HepG2 (cell line): Measurements from ENCODE around the gene GDPD5. TPM values are rescaled to one million over a fixed set of nuclear protein-coding genes. Genes with fewer than 3 reads are reported as not detected.

ENCODE experiments used
- AKAP8 ChIP-seq: sonication (generic); formaldehyde crosslinking; IDR thresholded peaks from 2 replicates; pipeline ENCODE4 v1.5.1; 2020; ENCODE audit warnings: mild to moderate bottlenecking, missing genetic modification reagents
- DPF2 ChIP-seq: sonication (generic); formaldehyde crosslinking; IDR thresholded peaks from 2 replicates; pipeline ENCODE4 v1.4.0; 2020; ENCODE audit warnings: mild to moderate bottlenecking, low read depth, missing genetic modification reagents, borderline replicate concordance
- FLYWCH1 ChIP-seq: sonication (generic); formaldehyde crosslinking; IDR thresholded peaks from 2 replicates; pipeline ENCODE4 v1.8.1; 2023; ENCODE audit warnings: mild to moderate bottlenecking, missing genetic modification reagents
- FOSL1 ChIP-seq: sonication (generic); formaldehyde crosslinking; IDR thresholded peaks from 2 replicates; pipeline ENCODE4 v1.9.0; 2021; ENCODE audit warnings: missing genetic modification reagents, borderline replicate concordance
- FOXK1 ChIP-seq: sonication (generic); formaldehyde crosslinking; IDR thresholded peaks from 2 replicates; pipeline ENCODE4 v1.4.0; 2020; ENCODE audit warnings: low read depth, missing genetic modification reagents, borderline replicate concordance
- HDAC1 ChIP-seq: sonication (generic); formaldehyde crosslinking; IDR thresholded peaks from 2 replicates; pipeline ENCODE4 v1.5.1; 2020; ENCODE audit warnings: mild to moderate bottlenecking, missing genetic modification reagents
- ISX ChIP-seq: sonication (generic); formaldehyde crosslinking; conservative IDR thresholded peaks from 2 replicates; pipeline ENCODE4 v1.5.0; 2020; ENCODE audit warnings: missing genetic modification reagents
- MYNN ChIP-seq: sonication (generic); formaldehyde crosslinking; IDR thresholded peaks from 2 replicates; pipeline ENCODE4 v1.4.0; 2020; ENCODE audit warnings: mild to moderate bottlenecking, low read depth, missing genetic modification reagents
- NCOA1 ChIP-seq: sonication (generic); formaldehyde crosslinking; IDR thresholded peaks from 2 replicates; pipeline ENCODE4 v1.9.0; 2021; ENCODE audit warnings: missing genetic modification reagents
- RXRB ChIP-seq: IDR thresholded peaks from 2 replicates; pipeline ENCODE4 v1.6.1; 2016; ENCODE audit warnings: borderline replicate concordance, missing genetic modification reagents, missing compliant biosample characterization
- SIX4 ChIP-seq: sonication (generic); formaldehyde crosslinking; IDR thresholded peaks from 2 replicates; pipeline ENCODE4 v1.4.0; 2020; ENCODE audit warnings: missing genetic modification reagents
- TARDBP ChIP-seq: sonication (generic); formaldehyde crosslinking; IDR thresholded peaks from 2 replicates; pipeline ENCODE4 v1.8.0; 2022; ENCODE audit warnings: mild to moderate bottlenecking, missing genetic modification reagents
- TCF7L2 ChIP-seq: IDR thresholded peaks from 2 replicates; pipeline ENCODE4 v1.6.1; 2011; ENCODE audit warnings: mild to moderate bottlenecking, low read depth, low read length, moderate library complexity
- THAP7 ChIP-seq: sonication (generic); formaldehyde crosslinking; IDR thresholded peaks from 2 replicates; pipeline ENCODE4 v1.8.1; 2023; ENCODE audit warnings: mild to moderate bottlenecking, missing genetic modification reagents
- ZBTB25 ChIP-seq: IDR thresholded peaks from 2 replicates; pipeline ENCODE4 v1.6.1; 2018; ENCODE audit warnings: missing genetic modification reagents
- ZBTB46 ChIP-seq: sonication (generic); formaldehyde crosslinking; IDR thresholded peaks from 2 replicates; pipeline ENCODE4 v1.4.0; 2020; ENCODE audit warnings: mild to moderate bottlenecking, missing genetic modification reagents, borderline replicate concordance
- ZNF12 ChIP-seq: sonication (generic); formaldehyde crosslinking; IDR thresholded peaks from 2 replicates; pipeline ENCODE4 v1.5.0; 2020; ENCODE audit warnings: missing genetic modification reagents
- ZNF234 ChIP-seq: sonication (generic); formaldehyde crosslinking; conservative IDR thresholded peaks from 2 replicates; pipeline ENCODE4 v1.5.1; 2020; ENCODE audit warnings: mild to moderate bottlenecking, missing genetic modification reagents
- ZNF275 ChIP-seq: sonication (generic); formaldehyde crosslinking; IDR thresholded peaks from 2 replicates; pipeline ENCODE4 v1.8.0; 2022; ENCODE audit warnings: missing genetic modification reagents, mild to moderate bottlenecking, inconsistent platforms, borderline replicate concordance
- ZNF652 ChIP-seq: IDR thresholded peaks from 2 replicates; pipeline ENCODE4 v1.6.1; 2016; ENCODE audit warnings: low read depth, borderline replicate concordance
- ZNF678 ChIP-seq: sonication (generic); formaldehyde crosslinking; IDR thresholded peaks from 2 replicates; pipeline ENCODE4 v1.4.0; 2020; ENCODE audit warnings: mild to moderate bottlenecking, missing genetic modification reagents
- ZNF709 ChIP-seq: sonication (generic); formaldehyde crosslinking; IDR thresholded peaks from 2 replicates; pipeline ENCODE4 v1.5.0; 2020; ENCODE audit warnings: mild to moderate bottlenecking, missing genetic modification reagents
- ZSCAN9 ChIP-seq: IDR thresholded peaks from 2 replicates; pipeline ENCODE4 v1.6.1; 2016; ENCODE audit warnings: borderline replicate concordance
- polyA plus RNA-seq, 8 experiments: library from polyadenylated mRNA; depleted of rRNA in 3 of 8; stranded (reverse) in 7 of 8; unstranded in 1 of 8; fragments of >200 nt; fragmentation: Illumina TruSeq in 4 of 8; extraction: Trizol in 4 of 8; gene quantifications; 2 replicates each; pipeline versions ENCODE4 v1.2.1 to v1.2.3, GENCODE V29; 2011 to 2016; ENCODE audit warnings: low read depth in 4 of 8, missing spikeins in 1 of 8, mixed read lengths in 1 of 8; ENCODE audit not compliant: insufficient read depth in 1 of 8
- total RNA-seq, 5 experiments: library from RNA; depleted of rRNA; stranded (reverse); fragments of >200 nt; fragmentation: Illumina TruSeq; extraction: Trizol; gene quantifications; 2 replicates each; pipeline ENCODE4 v1.2.3, GENCODE V29; 2016; ENCODE audit warnings: low read depth in 1 of 5

Gene GDPD5
- total and polyA plus RNA-seq, 2 of the 13 experiments (the other 11 are each of a cell fraction or from before 2014, with no cell fraction given) = 55.0 to 67.5 TPM

- no peak for TF ChIP-seq FOSL1
- peak; percentile 92 for TF ChIP-seq TARDBP (CRISPR knock-in tag)
- peak; percentile 84; the same call in 1 of the 2 replicates for TF ChIP-seq RXRB
- TF ChIP-seq SIX4 (CRISPR knock-in tag) = peak; percentile 61; the same call in 1 of the 2 replicates
- peak; percentile 52 for TF ChIP-seq FOXK1 (CRISPR knock-in tag)
- no peak for TF ChIP-seq TCF7L2
- no peak; the same call in 1 of the 2 replicates for TF ChIP-seq FLYWCH1 (CRISPR knock-in tag)
- 0 out of 2 replicates have a peak, but pooled peaks have one; percentile 43 for TF ChIP-seq ISX (CRISPR knock-in tag)
- no peak for TF ChIP-seq ZBTB46
- TF ChIP-seq ZSCAN9 (CRISPR knock-in tag) = peak; percentile 88
- no peak for TF ChIP-seq ZNF12 (CRISPR knock-in tag)
- peak; percentile 85; the same call in 1 of the 2 replicates for TF ChIP-seq MYNN
- TF ChIP-seq ZNF652 (CRISPR knock-in tag) = peak; percentile 15; the same call in 1 of the 2 replicates
- no peak for TF ChIP-seq NCOA1 (CRISPR knock-in tag)
- peak; percentile 93 for TF ChIP-seq HDAC1
- TF ChIP-seq THAP7 (CRISPR knock-in tag) = peak; percentile 75; the same call in 1 of the 2 replicates
- no peak; the same call in 1 of the 2 replicates for TF ChIP-seq AKAP8 (CRISPR knock-in tag)
- TF ChIP-seq ZNF234 (CRISPR knock-in tag) = no peak
- TF ChIP-seq ZNF275 (CRISPR knock-in tag) = peak; percentile 87; the same call in 1 of the 2 replicates
- TF ChIP-seq ZBTB25 = peak; percentile 91
- no peak; the same call in 1 of the 2 replicates for TF ChIP-seq DPF2 (CRISPR knock-in tag)
- TF ChIP-seq ZNF709 (CRISPR knock-in tag) = peak; percentile 87; the same call in 1 of the 2 replicates
- TF ChIP-seq ZNF678 (CRISPR knock-in tag) = peak; percentile 91; the same call in 1 of the 2 replicates
Measured at GRCh38 chr11:75399344-75400145, 126.2 kb downstream of the GDPD5 start, which contains the start of gene RPS3 (continued).
